NK-92 treated with Interleukin-12 subunit alpha and Interleukin-12 subunit beta, amount 100 ng/mL, for 24 hours (cell line): ENCODE results near the gene ADSL.

Experiments
- DNase-seq: peaks from one replicate; lab custom pipeline; 2025; lab: John Stamatoyannopoulos, UW

ADSL gene

DNA sequence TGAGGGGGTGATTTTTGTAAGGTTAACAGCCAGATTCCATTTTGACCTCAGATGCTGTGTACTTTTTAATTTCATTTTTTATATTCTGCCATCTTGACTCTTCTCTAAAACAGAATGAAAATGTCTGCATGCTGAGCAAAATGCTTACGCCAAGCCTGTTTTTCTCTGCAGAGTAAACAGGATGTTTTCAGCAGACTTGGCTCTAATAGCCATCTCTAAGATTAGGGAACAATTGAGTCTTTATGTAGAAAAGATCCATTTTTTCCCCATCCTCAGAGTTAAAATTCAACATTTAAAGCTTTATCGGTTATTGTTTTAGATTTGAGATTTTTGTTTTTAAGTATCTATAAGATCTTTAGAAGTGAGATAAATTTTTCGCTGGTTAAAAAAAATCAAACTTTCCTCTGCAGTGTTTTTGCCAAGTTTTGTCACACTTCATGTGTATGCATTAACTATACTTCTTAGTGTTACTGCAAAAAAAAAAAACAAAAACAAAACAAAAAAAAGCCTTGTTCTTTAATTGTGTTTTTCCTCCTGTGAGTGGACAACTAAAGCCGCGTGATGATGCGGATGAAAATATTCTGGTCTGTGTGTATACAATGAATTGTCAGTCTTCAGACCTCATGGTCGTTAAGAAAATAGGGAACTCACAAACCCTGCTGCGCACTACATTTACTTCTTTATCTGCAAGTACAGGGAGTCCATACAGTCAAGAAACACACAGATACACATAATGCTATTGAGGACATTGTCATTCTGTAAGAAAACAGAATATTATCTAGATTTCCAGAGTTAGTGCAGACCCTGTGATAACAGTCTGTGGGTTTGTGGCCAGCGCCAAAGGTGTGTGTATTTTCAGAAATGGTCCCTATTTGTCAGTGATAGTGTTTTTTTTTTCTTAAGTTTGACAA is 17.5 kb upstream of the ADSL start:
- no peak for DNase-seq

DNA sequence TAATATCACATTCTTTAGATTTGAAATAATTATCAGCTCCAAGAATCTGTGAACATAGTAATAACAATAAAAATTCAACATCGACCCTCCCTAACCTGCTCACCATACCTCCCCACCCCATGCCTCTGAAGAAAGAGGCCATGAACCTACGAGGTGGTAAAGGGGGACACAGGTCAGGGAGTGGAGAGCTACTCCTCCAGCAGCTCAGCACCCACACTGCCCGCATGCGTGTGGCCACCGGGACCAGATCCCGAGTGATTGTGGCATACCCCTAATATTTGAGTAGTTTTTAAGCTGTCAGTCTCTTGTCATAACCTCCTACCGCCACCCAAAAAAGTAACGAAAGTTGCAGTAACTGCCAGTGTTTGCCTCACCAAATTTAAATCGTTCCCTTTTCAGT is 16.8 kb upstream of the ADSL start:
- DNase-seq: no peak

DNA sequence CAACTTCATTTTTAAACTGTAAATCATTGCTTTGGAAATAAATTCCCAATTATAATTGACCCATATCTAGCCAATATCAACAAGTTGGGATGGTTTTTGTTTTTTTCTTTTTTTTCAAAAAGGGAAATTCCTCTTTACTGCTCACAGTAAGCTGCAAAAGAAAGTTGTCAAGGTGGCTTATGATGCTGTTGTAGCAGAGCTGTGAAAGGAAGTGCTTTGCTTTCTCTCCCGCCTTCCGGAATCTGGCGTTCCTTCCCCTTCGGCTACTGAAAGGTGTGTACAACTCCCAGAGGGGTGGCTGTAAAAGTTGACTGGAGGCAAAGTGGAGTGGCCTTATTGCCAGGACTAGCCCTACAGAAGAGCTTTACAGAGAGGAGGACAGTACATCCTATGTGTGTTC is 16.2 kb upstream of the ADSL start:
- no peak for DNase-seq

DNA sequence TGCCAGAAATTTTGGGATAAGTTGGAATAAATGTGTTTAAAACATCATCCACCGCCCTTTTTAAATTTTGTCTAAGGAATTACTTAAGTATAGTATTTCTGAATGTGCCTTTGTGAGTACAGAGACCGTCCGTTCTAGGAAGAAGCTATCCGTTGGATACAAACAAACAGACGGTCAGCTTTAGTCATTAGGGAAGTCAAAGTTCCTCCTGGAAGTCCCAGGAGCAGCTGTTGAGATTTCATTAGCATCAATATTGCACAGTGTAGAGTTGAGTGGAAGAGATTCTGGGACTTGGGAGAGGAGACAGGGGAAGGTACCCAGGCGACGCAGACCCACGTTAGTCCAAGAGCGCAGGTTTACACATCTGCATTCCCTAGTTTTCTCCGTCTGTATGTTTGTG is 15.7 kb upstream of the ADSL start:
- DNase-seq: no peak

DNA sequence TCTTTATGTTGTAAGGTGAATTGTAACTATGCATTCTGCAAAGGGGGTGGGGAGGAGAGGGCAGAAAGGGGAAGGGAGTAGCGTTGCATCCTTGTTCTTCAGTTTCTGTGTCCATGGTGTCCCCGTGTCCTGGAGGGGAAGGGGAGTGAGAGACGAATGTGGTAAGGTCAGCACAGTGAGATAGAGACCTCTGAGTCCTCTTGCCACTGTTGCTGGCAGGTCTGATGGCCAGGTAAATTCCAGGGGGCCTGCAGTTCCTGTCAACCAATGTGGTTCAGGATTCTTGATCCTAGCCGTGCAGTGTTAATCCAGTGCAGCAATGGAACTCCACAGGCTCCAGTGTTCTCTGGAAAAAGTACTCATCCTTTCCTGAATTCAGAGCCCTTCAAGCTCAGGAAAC is 14.6 kb upstream of the ADSL start:
- no peak for DNase-seq

DNA sequence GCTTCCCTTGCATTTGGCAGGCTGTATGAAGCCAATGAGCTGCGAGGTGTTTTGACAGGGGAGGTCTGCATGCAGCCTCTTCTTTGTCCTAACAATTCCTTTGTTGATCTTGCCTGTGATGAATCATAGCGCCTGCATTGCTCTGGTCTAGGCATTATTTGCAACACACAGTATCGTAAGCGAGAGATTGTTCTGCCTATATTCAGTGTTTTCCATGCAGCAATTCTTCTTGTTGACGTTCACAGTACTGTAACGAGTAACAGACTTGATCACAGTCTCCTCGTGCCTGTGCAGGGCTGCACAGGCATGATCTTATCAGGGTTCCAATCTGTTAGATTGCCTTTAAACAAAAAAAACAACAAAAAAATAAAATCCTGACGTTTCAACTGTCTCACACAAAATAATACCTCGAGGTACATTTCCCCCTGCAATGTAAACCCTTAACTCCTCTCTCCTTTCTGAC is 13.9 kb upstream of the ADSL start:
- DNase-seq: no peak

DNA sequence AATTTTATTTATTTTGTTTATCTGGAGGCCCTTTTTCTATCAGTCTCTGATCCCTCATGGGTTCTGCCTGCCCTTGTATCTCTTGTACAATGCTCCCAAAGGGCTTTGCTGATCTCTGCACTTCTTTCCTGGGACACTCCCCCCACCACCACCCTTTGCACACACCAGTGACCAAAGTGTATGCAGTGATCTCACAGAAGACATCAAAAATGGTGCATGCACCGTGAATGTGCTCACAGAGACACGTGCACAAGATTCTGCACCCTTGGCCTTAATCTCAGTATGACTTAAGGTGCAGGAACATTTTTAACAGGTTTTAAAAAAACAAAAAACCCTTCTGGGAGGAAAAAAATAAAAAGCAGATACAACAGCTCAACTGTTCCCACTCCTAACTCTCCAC is 12.2 kb upstream of the ADSL start:
- no peak for DNase-seq

DNA sequence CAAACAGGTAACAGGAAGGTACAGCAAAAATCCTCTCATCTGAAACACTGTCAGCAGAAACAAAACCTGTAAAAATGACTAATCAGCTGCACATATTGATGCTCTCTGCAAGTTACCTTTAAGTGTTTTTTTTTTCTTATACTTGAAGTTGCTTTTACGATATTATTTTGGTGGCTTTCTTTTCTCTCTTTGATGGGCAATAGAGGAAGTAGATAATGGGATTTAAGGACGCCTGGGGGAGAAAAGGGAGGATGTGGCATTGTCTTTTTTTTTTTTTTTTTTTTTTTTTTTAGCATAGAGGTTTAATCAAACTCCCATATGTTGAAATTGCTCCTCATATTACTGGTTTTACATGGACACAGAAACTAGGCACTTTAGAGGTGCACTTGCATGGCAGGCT is 11.4 kb upstream of the ADSL start:
- DNase-seq: no peak

DNA sequence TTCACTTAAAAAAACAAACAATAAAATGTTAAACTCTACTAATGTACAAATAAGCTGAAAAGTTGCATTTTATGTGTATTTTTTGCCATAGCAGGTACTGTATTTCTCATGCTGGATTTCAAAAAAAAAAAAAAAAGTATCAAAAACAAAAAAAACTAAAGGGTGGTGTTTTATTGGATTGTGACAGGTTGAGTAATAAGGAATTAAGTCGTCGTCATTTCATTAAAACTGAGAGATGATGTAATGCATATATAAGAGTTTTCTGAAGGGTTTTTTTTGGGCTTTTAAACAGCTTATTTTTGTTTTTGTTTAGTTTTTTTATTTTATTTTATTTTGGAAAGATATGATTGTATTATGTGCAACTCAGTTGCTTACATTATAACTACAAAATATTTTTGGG is 10.9 kb upstream of the ADSL start:
- DNase-seq: no peak

DNA sequence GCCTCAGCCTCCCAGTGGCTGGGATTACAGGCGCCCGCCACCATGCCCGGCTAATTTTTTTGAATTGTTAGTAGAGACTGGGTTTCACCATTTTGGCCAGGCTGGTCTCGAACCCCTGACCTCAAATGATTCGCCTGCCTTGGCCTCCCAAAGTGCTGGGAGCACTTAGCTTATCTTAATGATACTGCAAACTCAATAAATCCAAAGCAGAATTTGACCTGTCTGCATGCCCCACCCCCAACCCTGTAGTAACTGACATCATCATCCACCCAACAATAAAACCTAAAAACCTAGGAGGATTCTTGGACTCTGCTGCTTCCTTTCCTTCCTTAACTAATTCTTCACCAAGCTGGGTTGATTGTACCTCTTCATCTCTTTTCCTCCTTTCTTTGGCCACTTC is 6.3 kb upstream of the ADSL start:
- DNase-seq: no peak

DNA sequence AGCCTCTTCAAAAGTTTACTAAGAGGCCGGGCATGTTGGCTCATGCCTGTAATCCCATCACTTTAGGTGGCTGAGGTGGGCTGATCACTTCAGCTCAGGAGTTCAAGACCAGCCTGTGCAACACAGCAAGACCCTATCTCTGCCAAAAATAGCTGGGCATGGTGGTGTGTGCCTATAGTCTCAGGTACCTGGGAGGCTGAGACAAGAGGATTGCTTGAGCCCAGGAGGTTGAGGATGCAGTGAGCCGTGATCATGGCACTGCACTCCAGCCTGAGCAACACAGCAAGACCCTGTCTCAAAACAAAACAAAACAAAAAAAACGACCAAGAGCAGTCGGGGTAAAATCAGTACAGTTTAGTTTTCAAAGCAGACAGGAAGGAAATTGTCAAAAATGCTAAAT is 4.7 kb upstream of the ADSL start:
- no peak for DNase-seq

DNA sequence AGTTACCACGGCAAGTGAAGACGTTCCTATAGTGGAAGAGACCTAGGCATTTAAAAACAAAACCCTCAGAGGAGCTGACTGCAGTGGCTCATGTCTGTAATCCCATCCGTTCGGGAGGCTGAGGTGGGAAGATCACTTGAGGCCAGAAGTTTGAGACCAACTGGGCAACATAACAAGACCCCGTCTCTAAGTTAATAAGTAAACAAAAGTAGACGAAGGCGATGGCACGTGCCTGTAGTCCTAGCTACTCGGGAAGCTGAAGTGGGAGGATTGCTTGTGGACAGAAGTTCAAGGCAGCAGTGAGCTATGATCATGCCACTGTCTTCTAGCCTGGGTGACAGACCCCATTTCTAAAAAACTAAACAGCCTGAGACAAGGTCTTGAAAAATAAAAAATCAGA is 3.8 kb upstream of the ADSL start:
- no peak for DNase-seq

DNA sequence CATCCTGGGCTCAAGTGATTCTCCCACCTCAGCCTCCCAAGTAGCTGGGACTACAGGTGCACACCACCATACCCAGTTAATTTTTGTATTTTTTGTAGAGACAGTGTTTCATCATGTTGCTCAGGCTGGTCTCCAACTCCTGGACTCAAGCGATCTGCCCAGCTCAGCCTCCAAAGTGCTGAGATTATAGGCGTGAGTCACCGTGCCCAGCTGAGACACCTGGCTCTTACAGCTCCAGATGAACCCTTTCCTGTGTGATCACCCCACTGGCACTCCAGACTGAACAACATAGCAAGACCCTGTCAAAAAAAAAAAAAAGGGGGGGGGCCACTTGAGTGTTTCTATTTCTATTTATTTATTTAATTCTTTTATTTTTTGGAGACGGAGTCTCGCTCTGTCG is 1.0 kb upstream of the ADSL start:
- DNase-seq: peak; percentile 6

DNA sequence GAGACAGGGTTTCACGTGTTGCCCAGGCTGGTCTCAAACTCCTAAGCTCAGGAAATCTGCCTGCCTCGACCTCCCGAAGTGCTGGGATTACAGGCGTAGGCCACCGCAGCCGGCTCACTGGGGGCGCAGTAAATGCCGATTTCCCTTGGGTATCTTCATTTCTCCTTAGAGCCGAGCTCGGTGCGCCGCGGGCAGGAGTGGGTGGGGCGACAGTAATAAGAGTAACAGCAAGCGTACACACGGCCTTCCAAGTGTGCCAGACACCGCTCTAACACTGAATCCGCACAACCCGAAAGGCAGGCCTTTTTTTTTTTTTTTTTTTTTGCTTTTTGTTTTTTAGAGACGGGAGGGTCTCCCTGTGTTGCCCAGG is 500 bp upstream of the ADSL start:
- DNase-seq: no peak

DNA sequence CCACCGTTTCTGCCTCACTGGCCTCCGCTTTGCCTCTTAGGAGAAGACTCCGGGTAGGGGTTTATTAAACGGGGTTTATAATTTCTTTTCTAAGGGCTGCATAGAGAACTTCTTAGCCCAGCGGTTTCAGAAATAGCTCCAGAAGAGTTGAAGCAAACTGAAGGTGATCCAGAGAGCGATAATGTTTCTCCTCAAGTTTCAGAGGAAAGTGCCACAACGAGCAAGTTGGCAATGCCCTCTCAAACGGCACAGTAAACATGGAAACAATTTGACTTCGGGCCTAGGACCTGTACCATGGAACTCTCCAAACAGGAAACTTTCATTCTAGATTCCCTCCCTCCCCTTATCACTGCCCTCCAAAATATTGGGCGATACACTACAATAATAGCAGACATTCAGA is 1.0 kb downstream of the ADSL start:
- no peak for DNase-seq

DNA sequence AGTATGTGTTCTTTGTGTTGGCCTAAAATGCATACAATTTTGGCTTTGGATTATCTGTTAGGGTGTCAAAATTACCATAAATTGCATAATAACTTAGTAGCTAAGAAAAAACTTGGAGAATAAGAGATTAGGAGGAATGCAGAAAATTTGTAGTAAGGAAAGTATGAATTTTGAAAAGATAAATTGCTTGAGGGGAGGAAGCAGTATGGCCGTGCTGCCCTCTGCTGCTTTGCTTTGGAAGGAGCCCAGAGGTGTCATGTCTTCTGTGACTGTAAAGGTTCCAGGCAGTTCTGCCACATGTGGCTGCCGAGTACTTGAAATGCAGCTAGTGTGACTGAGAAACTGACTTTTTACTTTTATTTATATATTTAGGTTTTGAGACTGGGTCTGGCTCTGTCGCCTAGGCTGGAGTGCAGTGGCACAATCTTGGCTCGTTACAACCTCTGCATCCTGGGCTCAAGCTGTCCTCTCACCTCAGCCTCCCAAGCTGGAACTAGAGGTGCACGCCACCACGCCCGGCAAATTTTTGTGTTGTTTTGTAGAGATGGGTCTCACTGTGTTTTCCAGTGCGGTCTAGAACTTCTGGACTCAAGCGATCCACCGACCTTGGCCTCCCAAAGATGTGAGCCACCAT is 1.8 kb downstream of the ADSL start:
- DNase-seq: peak; percentile 31

DNA sequence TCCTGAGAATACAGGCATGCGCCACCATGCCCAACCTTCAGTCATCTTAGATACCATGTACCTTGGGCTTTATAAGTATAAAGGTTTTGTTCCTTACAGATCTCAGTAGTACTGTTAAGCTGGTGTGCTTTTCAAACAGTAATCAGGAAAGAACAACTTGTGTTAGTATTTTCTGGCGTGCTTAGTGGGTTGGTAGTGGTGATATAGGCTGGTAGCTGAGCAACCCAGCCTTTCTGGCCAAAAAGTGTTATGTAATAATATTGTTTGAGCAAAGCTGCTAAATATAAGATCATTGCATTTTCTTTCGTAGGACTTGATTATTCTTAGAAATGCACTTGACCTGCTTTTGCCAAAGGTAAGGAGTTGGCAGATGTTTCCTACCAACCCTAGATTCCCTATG is 6.5 kb downstream of the ADSL start:
- no peak for DNase-seq

DNA sequence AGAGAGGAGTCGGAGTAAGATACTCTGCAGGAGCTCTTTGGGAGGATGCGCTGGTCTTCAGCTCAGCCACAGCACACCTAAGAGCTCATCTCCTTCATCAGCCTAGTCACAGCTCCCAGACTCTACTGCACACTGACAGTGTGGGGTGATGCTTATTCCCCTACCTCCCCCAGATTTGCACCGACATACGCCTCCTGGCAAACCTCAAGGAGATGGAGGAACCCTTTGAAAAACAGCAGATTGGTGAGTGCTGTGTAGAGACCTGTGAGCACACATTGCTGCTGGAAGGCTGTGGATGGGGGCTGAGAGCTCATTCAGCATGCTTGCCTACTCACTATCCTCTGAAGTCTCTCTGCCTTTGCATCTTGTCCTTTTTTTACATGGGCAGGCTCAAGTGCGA is 14.8 kb downstream of the ADSL start:
- no peak for DNase-seq

DNA sequence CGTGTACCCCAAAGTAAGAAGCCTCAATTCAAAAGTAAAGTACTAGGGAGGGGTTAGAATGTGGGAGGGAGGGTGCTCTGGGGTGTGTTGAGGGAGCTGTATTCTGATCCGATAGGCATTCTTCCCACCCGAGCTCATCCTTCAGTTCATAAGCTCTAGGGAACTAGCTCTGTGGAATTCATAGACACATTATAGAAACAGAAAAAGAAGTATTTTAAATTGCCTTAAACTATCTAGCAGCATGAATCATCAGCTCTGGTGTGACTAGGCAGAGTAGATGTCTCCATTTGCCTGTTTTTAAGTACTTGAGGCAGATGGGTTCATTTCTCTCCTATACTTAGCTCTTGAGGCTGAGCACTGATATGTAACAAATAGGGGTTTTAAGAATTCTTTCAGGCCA is 16.8 kb downstream of the ADSL start:
- DNase-seq: no peak

DNA sequence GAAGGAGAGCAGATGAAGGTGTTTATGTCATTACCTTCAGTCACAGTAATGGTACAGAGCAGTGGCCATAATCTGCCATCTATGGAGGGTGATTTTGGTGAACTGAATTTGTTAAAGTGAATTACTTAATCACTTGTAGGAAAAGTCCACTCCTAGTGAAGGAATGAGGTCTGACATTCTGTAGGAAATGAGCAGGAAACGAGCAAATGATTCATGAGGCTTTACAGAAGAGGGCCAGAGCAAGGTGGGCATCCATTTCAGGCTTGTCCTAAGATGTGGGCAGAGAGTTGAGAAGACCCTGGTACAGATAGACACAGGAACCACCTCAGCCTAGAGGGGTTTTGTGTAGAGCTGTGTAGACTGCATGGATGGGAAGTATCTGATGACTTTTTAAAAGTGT is 18.1 kb downstream of the ADSL start:
- DNase-seq: no peak

DNA sequence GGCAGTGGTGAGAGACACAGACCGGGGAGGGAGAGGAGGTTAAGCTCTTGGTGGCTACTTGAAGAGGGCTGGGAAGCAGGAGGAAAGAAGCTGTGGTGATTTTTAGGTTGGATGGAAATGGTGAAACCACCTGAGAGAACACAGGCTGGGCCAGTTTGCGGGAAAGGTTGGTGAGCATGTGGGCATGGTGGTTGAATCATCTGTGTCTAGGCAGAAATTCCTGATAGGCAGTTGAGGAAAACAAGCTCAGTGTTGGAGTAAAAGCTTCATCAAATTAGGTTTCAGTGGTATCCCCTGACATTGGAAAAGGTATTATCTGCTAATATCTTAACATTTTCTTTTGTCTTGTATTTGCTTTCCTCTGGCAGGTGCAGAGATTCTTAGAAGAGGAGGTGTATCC is 19.8 kb downstream of the ADSL start:
- DNase-seq: no peak

DNA sequence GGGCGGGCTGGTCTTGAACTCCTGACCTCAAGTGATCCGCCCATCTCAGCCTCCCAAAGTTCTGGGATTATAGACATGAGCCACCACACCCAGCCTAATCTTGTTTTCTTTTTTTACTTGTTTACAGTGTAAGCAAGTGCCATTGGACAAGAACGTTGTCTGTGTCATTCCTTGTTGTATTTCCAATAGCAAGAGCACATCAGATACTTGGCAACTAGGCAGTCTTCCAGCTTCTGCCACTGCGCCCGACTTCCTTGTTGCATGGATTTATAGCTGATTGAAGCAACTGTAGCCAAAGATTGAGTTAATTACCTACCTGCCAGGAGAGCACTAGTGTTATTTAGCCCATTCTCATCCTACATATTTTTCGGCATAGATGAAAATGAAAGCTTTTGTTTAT is 21.0 kb downstream of the ADSL start:
- DNase-seq: no peak

DNA sequence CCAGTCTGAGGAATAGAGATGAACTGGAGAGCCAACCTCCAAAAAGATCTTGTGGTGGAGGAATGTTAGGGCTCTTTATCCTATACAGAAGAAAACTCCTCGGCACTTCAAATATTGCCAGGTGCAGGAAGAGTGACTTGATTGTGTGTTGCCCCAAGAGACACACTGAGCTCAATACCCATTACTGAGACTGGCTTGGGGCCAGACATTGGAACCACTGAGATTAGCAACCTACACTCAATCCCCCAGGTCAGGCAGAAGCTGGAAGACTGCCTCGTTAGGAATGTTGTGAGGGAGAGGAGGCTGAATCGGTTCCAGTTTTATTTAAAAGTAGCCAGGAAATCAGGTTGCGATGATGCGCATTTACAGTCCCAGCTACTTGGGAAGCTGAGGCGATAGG is 21.7 kb downstream of the ADSL start:
- no peak for DNase-seq

DNA sequence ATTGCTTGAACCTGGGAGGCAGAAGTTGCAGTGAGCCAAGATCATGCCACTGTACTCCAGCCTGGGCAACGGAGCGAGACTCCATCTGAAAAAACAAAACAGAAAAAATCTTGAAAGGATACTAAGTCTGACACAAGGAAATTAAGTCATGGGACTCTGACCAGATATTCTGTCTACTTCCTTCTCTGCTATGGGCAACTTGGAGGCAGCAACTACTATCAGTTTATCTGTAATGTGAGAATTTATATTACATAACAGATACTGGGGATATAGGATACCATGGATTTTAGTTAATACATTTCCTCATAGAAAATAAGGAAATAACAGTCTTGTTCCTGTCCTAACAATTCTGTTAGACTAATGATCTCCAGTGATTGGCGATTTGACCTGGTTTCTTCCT is 22.5 kb downstream of the ADSL start:
- no peak for DNase-seq
